ENCODE results near the gene LHX4. TPM values are rescaled to one million over a fixed set of nuclear protein-coding genes. Genes with fewer than 3 reads are reported as not detected.

The LHX4 gene
- polyA plus RNA-seq, 1 donor = 4.6 TPM

- DNase-seq = no peak
These were observed 4.7 kb upstream of the LHX4 start for GRCh38 chr1:180225403-180225802.

DNA sequence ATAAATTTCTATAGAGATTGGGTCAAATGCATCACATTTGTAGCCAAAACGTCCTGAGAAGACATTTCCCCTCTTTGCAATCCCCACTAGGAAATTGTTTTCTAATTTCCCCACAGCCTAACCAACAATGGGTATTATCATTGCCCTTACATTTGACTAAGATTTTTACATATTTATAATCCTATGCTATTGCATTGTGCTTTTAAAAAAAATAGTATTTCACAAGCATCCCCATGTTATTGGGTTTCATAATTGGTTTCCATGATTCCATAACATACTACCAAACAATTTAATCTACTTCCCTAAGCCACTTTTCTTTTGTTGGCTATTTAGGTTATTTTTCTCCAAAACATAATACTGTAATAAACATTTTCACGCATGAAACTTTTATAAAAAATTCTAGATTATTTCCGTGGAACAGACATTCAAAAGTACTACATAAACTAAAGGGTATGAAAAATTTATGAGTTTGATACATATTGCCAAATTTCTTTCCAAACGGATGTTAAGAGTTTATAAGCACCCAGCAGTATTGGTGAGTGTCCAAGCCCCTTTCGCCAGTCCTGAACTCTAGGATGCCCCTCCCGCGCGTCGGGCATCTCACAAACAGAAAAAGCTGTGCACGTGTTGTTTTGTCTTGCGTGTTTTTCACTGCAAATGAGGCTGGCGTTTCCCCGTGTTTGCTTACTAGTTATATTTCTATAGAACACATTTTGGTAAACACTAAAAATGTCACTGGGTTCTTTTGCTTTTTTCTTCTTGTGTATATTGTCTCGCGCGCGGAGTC, 2.0 kb upstream of the LHX4 start:
- no peak for DNase-seq

DNA sequence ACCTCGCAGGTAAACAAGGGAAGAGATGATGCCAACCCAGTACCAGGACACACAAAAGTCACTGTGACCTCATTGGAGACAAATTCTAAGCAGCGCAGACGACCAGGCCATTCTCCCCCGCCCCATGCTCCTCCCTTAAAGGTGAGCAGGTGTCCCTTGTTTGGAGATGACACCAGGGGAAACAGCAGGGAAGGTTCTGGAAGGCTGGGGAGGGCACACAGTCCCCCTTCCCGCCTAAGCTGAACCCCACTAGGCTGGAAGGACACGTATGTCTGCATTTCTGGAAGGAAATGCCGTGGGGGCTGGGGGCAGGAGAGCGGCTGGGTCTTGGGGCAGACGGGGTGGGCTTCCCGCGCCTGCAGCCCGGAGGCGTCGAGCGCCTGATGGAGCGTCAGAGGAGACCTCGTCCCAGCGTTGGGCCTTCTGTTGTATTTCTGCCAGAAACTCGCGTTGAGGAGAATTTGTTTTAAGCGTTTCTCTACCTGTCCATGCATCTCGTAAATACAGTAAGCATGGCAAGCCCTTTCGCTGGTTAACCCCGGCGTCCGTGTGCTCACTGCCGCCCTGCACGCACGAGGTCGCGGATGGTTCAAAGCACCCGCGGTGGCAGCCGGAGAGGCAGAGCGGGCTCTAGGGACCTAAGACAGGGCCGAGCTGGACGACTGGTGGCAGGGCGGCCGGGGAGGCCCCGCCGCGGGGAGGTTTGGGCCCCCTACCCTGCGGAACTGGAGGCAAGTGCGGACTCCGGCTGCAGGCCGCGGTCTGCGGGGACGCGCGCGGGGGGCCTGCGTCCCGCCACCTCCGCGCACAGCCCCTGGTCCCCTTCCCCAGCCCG, 1.2 kb upstream of the LHX4 start:
- no peak for DNase-seq

- DNase-seq = no peak
These were observed 339 bp downstream of the LHX4 start for GRCh38 chr1:180230416-180230790.

- no peak for DNase-seq
These were observed 884 bp downstream of the LHX4 start for GRCh38 chr1:180230791-180231505.

- DNase-seq = no peak
These were observed 1.4 kb downstream of the LHX4 start for GRCh38 chr1:180231506-180231921.

- DNase-seq = no peak
These were observed 1.9 kb downstream of the LHX4 start for GRCh38 chr1:180231936-180232335.

- no peak for DNase-seq
These were observed 2.5 kb downstream of the LHX4 start for GRCh38 chr1:180232521-180233043.

DNA sequence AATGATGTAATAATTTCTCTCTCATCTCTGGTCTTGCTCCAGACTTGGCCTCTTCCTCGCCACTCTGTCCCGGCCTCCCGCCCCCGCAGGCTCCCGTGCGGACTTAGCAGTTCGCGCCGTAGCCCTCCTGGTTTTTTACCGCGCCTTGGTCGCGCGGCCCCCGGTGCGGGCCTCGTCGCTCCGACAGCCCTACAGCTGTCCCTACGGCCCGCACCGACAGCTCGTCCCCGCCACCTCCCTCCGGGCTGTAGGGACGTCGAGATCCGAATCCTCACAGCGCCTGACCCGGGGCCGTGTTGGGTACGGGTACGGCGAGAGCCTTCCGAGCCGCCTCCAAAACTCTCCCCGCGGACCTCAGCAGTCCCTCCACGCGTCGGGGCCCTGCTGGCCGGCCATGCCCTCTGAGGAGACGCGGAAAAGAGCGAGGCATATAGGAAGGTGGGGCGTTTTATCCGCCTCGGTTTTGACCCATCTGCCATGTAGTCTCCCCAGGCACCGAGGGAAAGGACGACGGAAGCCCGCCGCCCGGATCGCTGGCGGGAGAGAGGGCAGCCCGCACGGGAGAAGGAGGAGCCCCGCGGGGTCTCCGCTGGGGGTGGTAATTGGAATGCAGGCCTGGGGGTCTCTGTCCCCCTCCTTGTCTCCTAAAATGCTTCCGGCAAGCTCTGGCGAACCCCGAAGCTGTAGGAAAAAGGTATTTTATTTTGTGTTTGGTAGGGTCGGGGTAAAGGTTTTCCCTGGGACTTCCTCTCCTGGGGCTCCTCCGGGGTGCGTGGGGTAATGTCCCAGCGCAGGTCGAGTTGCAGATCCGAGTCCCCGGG, 3.3 kb downstream of the LHX4 start:
- DNase-seq = no peak

GRCh38 chr1:180234369-180235076, 4.5 kb downstream of the LHX4 start:
- DNase-seq = no peak

GRCh38 chr1:180235077-180235501, 5.0 kb downstream of the LHX4 start:
- no peak for DNase-seq

DNA sequence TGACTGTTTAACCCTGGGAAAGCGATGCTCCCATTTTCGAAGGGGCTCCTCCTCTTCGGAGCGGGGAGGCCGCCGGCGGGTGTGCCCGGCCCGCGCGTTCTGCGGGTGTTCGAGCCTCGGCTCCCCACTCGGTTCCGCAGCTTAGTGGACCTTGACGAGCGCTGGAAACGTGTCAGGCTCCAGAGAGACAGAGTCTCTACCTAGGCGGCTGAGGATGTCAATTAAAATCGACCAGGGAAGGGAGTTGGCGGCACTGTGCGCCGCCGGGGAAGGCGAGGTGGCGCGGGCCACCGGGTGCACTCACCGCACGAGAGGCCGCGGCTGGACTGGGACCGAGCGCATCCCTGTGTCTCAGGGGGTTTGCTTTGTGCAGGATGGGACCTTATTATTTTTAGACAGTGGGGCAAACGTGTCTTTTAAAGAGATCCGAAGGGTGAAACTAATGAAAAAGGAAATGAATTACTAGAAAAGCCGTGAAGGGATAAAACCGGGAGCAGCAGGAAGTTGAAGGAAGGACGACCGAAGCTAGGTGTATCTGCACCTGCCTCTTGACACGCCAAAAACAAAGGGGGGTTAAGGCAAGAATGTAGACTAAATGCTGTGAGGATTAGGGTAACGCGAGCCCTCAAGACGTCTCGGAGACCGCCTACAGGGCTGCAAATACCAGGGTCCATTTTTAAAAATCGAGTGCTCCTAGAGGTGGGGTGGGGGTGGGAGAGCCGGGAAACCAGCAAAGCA, 5.6 kb downstream of the LHX4 start:
- no peak for DNase-seq

DNA sequence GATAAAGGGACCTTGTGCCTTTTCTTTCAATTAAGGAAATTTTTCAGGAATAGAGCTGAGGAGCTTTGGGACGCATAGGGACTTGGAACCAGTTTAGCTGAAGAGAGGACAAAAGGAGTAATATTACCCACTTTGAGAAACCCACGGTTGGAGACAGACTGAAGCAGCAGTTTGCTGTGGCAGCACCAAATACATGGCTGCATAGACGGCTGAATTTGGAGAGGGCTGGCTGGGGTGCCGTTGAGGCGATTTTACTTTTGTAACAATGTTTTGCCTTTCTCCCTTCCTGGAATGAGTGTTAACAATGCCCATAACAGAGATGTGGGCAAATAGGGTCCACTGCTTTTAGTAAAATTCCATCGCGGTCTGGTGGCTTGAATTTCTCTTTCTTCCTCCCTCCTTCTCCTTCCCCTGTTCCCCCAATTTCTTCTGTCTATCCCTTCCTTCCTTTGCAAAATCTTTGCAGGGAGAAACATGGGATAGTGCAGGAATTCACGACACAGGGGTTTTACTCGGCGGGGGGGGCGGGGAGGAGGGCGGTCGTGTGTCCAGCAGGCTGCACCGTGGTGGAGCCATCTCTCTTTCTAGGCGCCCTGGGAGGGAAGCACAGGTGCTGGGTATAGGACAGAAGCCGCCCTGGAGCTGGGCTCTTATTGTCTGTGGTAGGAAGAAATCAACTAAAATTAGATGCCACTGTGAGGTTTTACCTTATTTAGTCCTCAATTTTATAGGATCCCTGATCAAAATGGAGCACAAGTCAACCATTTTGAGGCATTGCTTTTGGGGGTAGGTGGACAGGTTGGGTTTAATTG, 6.8 kb downstream of the LHX4 start:
- no peak for DNase-seq

DNA sequence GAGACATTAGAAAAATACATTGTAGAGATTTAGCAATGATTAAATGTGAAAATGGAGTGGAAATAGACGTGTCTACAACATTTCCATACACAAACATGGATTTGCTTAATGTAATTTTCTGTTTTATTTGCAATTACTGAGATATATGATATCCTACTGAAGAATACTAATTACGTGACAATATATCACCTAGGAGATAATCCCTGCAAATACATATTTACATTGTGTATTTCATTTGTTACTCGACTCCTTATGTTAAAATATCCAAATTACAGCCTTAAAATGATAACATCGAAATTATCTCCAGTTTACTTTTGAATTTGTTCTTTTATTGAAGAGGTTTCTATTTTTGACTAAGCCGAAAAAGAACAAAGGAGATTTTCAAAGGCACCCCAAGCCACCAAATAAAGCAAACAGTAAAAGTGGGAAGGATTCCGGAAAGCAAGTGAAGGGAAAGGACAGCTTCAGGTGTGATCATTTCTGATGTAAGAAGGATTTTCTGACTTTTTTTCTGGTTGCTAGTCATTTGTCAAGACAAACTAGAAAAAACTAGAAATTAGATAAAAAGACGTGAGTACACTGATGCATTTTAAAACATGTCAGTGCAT, 7.9 kb downstream of the LHX4 start:
- no peak for DNase-seq

- DNase-seq = no peak
These were observed 8.6 kb downstream of the LHX4 start for GRCh38 chr1:180238675-180239074.

DNA sequence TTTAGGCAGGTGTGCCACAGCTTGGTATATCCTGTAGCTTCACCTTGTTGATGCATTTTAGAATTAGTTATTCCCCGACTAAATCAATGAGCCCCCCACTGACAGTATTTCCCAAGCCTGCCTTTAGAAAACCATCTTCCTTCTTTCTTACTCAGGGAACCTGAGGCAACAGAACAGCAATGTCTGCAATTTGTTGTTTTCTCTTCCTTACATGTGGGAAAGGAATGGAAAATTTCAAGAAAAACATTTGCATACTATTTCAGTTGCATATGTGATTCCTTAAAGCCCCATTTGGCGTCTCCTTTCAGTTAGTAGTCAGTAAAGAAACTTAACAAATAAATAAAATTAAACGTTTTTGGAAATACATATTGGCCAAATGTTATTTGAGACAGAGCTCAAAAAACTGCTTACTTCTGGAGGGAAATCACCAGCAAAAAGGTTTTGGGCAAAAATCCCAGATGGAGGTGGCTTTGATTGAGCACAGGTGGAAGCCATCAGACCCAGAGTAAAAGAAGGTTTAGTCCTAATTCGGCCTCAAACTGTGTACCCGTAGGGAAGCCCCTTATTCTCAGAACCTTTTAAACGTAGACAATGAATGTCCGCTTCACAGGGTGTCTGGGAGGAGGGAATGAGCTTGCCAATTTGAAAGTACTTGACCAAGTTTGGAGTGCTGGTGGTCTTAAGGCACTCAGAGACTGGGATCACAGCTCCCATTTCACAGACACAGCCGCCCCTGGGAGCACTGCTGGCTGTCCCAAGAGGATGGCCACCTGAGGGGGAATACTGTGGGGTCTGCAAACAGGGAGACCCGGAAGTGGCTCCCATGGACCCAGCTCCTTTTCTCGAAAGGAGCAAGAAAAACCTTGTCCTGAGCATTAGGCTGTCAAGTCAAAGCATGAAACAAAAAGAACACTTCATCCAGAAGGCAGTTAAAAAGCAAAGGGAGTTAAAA, 9.4 kb downstream of the LHX4 start:
- no peak for DNase-seq

GRCh38 chr1:180241716-180242544, 11.9 kb downstream of the LHX4 start:
- no peak for DNase-seq
